Measurements from ENCODE around the gene DDX43. TPM values are rescaled to one million over a fixed set of nuclear protein-coding genes. Genes with fewer than 3 reads are reported as not detected.

Gene DDX43
- total and polyA plus RNA-seq, 4 donors: 0.13 to 0.75 (median 0.22) TPM

DNA sequence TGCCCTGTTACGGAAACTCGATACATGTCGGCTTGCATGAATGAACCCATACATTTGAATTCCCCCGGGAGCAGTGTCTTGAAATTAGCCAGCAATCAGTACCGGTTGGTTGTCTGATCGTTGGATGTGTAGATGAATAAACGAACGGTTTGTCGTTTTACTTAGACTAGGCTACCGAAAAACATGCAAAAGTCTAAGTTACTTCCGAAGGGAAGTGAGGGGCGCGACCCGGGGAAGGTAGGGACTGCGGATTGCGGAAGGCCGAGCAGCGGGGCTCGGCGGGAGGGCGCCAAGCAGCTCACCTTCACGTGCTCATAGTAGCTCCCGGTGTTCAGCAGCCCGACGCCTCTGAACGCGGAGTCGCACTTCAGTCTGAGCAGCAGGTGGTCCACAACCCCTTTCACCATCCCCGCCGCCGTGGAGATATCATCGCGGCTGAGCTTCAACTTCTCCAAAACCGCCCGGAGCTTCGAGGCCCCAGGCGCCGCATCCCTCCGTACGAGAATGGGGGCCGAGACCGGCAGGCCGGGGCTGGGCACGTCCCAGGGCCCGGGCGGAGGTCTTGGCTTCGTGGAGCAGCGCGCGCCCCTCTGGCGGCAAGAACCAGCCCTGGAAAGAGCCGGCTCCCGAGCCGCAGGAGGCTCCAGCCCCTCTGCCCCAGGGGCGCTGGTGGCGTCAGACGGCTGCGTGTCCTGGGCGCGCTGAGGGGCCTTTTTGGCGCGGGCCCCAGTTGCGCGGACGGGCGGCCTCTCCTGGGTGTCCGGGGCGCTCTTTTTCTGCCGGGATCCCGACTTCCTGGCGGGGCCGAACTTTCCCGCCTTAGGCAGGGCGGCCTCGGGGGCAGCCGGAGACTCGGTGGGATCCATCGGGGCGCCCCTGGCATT, 56.8 kb downstream of the DDX43 start:
- Histone ChIP-seq H3K9ac (ENCODE audit: low read depth in 1 of 2, low read length in 2 of 2) (peak overlapping the region; percentile 11 to 62), H3K4me1 (ENCODE audit: control insufficient read depth in 4 of 4, insufficient read depth in 4 of 4, low read length in 3 of 4) (peaks cover 0 to 13% (median 7%) of the 10 kb centered on the region in 4 donors), H3K27ac (ENCODE audit: low read depth in 1 of 2, low read length in 2 of 2) (peak overlapping the region; percentile 57 to 78), H3K4me3 (ENCODE audit: low read depth in 1 of 3, low read length in 3 of 3) (peak overlapping the region; percentile 63 to 72 (median 66)), H3K9me3 (ENCODE audit: control insufficient read depth in 4 of 4, low read length in 3 of 4) (no peaks in the 10 kb centered on the region), H3K36me3 (ENCODE audit: control insufficient read depth in 4 of 4, insufficient read depth in 3 of 4, low read depth in 1 of 4, low read length in 3 of 4) (no peaks in the 10 kb centered on the region), H3K27me3 (ENCODE audit: control insufficient read depth in 4 of 4, insufficient read depth in 4 of 4, low read length in 3 of 4) (no peaks in the 10 kb centered on the region)
- peak; percentile 49 for DNase-seq (ENCODE audit: low spot score)
- no peak for TF ChIP-seq FOXA2 (IDR thresholded peaks at IDR 0.05)
- TF ChIP-seq REST (IDR thresholded peaks at IDR 0.05): no peak
- 6% methylated on average over 79 of the region's 79 CpGs for WGBS

GRCh38 chr6:73452107-73452461, 57.5 kb downstream of the DDX43 start, which contains the start of gene CGAS:
Gene CGAS (minus strand): TSS chr6:73452297. CDS start chr6:73452181, 116 bp downstream.
- peak within 1 kb of the TSS; percentile 57 to 78 for H3K27ac ChIP-seq (ENCODE audit: low read depth in 1 of 2, low read length in 2 of 2)
- no peaks in the 10 kb centered on the region for H3K27me3 ChIP-seq (ENCODE audit: control insufficient read depth in 4 of 4, insufficient read depth in 4 of 4, low read length in 3 of 4)
- peak; percentile 44 for TF ChIP-seq NR2F2 (IDR thresholded peaks at IDR 0.05)
- TF ChIP-seq HNF4G (IDR thresholded peaks at IDR 0.05): no peak
- TF ChIP-seq EGR1 (IDR thresholded peaks at IDR 0.05; ENCODE audit: low read depth in 2 of 2): no peak
- TF ChIP-seq FOXA2 (IDR thresholded peaks at IDR 0.05): no peak
- TF ChIP-seq, protein P1, sequence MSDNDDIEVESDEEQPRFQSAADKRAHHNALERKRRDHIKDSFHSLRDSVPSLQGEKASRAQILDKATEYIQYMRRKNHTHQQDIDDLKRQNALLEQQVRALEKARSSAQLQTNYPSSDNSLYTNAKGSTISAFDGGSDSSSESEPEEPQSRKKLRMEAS (IDR thresholded peaks at IDR 0.05): peak; percentile 13
- TF ChIP-seq, protein P2, sequence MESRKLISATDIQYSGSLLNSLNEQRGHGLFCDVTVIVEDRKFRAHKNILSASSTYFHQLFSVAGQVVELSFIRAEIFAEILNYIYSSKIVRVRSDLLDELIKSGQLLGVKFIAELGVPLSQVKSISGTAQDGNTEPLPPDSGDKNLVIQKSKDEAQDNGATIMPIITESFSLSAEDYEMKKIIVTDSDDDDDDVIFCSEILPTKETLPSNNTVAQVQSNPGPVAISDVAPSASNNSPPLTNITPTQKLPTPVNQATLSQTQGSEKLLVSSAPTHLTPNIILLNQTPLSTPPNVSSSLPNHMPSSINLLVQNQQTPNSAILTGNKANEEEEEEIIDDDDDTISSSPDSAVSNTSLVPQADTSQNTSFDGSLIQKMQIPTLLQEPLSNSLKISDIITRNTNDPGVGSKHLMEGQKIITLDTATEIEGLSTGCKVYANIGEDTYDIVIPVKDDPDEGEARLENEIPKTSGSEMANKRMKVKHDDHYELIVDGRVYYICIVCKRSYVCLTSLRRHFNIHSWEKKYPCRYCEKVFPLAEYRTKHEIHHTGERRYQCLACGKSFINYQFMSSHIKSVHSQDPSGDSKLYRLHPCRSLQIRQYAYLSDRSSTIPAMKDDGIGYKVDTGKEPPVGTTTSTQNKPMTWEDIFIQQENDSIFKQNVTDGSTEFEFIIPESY (IDR thresholded peaks at IDR 0.05): no peak
- TF ChIP-seq GABPA (IDR thresholded peaks at IDR 0.05 in 1 of 2, conservative IDR thresholded peaks at IDR 0.05 in 1 of 2): no peak
- TF ChIP-seq YY1 (IDR thresholded peaks at IDR 0.05): peak; percentile 18
- TF ChIP-seq TAF1 (conservative IDR thresholded peaks at IDR 0.05): no peak
- TF ChIP-seq HNF4A (conservative IDR thresholded peaks at IDR 0.05): no peak
- no peak for TF ChIP-seq SP1 (IDR thresholded peaks at IDR 0.05)
- no peak for TF ChIP-seq REST (IDR thresholded peaks at IDR 0.05)
- TF ChIP-seq FOXA1 (IDR thresholded peaks at IDR 0.05): no peak
- H3K9ac ChIP-seq (ENCODE audit: low read depth in 1 of 2, low read length in 2 of 2): peak within 1 kb of the TSS; percentile 11 to 62
- 15% methylated on average over 23 of the region's 23 CpGs for WGBS
- peak; percentile 60 for DNase-seq (ENCODE audit: low spot score)
- no peaks in the 10 kb centered on the region for H3K36me3 ChIP-seq (ENCODE audit: control insufficient read depth in 4 of 4, insufficient read depth in 3 of 4, low read depth in 1 of 4, low read length in 3 of 4)
- peak within 1 kb of the TSS; percentile 63 to 72 (median 66) for H3K4me3 ChIP-seq (ENCODE audit: low read depth in 1 of 3, low read length in 3 of 3)
- no peaks in the 10 kb centered on the region for H3K9me3 ChIP-seq (ENCODE audit: control insufficient read depth in 4 of 4, low read length in 3 of 4)
- H3K4me1 ChIP-seq (ENCODE audit: control insufficient read depth in 4 of 4, insufficient read depth in 4 of 4, low read length in 3 of 4): peaks cover 0 to 13% (median 7%) of the 10 kb centered on the region in 4 donors

Measured in liver (tissue), 9 donors.